ENCODE data around the gene GPC6. TPM values are rescaled to one million over a fixed set of nuclear protein-coding genes. Genes with fewer than 3 reads are reported as not detected.

The GPC6 gene
- total RNA-seq, 1 donor from 2014 or later, result not detected

- Mint-ChIP-seq H3K4me3 (no peak overlapping the region), H3K36me3 (ENCODE audit: low read depth) (no peaks in the 10 kb centered on the region), H3K9me3 (peaks cover 3% of the 10 kb centered on the region), H3K27me3 (no peaks in the 10 kb centered on the region), H3K4me1 (no peaks in the 10 kb centered on the region), H3K27ac (no peak overlapping the region)
- no peak for DNase-seq
- intact Hi-C loops (cut with micrococcal nuclease), result no loop called here
- TF ChIP-seq CTCF (IDR thresholded peaks at IDR 0.05), result no peak
- CTCF ChIA-PET, result no interaction called here
- no peak for ATAC-seq (ENCODE audit: low read depth)
- POLR2A ChIA-PET, result no interaction called here
Observed at GRCh38 chr13:93857126-93857525, 630.5 kb downstream of the GPC6 start.

GRCh38 chr13:93859716-93860115 lies 633.1 kb downstream of the GPC6 start:
- Mint-ChIP-seq H3K4me3 (no peak overlapping the region), H3K27ac (no peak overlapping the region), H3K9me3 (no peaks in the 10 kb centered on the region), H3K27me3 (no peaks in the 10 kb centered on the region), H3K36me3 (ENCODE audit: low read depth) (no peaks in the 10 kb centered on the region), H3K4me1 (no peaks in the 10 kb centered on the region)
- ChIA-PET CTCF (no interaction called here), POLR2A (no interaction called here)
- no peak for TF ChIP-seq CTCF (IDR thresholded peaks at IDR 0.05)
- DNase-seq (no peak), ATAC-seq (ENCODE audit: low read depth) (no peak)
- intact Hi-C loops (cut with micrococcal nuclease), result no loop called here

DNA sequence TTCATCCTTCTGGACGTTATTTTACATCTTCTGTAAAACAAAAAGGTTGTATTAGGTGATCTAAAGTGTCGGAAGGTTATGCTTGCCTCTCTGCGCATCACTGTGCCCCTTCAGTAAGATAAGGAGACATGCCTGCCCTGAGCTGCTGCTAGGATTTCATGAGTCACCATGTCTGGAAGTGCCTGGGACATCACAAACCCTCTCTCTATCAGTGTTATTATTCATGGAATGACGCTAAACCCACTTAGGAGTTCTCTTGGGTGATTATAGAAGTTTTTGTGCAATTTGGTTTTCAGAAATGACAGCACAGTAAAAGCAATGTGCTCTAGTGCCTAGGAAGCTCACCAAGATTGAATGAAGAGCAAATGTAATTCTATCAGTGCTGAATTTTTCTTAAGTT lies 635.2 kb downstream of the GPC6 start:
- intact Hi-C loops (cut with micrococcal nuclease), result no loop called here
- H3K9me3 Mint-ChIP-seq, result no peaks in the 10 kb centered on the region

GRCh38 chr13:93862259-93862658 lies 635.7 kb downstream of the GPC6 start:
- no peaks in the 10 kb centered on the region for H3K4me1 Mint-ChIP-seq
- intact Hi-C loops (cut with micrococcal nuclease), result no loop called here

More for the DNA sequence above, 635.2 kb downstream of the GPC6 start:
- ATAC-seq (ENCODE audit: low read depth), result no peak
- Mint-ChIP-seq H3K27me3 (no peaks in the 10 kb centered on the region), H3K36me3 (ENCODE audit: low read depth) (no peaks in the 10 kb centered on the region), H3K27ac (no peak overlapping the region), H3K4me1 (no peaks in the 10 kb centered on the region), H3K4me3 (no peak overlapping the region)
- ChIA-PET CTCF (no interaction called here), POLR2A (no interaction called here)
- no peak for TF ChIP-seq CTCF (IDR thresholded peaks at IDR 0.05)
- no peak for DNase-seq

DNA sequence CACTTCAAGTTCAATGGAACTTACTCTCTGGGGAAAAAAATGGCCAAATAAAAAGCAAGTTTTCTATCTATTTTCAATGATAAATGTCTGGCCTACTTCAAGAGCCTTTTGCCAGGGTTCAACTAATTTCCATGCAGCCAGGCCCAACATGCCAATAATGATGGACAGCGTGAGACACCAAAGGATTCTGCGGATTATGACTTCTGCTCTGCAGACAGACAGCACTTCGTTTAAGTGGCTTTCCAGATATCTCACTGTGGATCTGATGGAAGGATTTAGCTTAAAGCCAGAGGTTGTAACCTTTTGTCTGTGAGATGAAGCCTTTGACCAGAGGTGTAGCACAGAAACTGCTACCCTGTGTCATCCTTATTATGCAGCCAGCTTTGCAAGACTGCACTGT lies 638.6 kb downstream of the GPC6 start:
- intact Hi-C loops (cut with micrococcal nuclease), result no loop called here
- Mint-ChIP-seq H3K4me3 (no peak overlapping the region), H3K27ac (no peak overlapping the region), H3K27me3 (no peaks in the 10 kb centered on the region), H3K4me1 (no peaks in the 10 kb centered on the region), H3K36me3 (ENCODE audit: low read depth) (no peaks in the 10 kb centered on the region), H3K9me3 (no peaks in the 10 kb centered on the region)
- DNase-seq, result no peak
- no peak for ATAC-seq (ENCODE audit: low read depth)
- ChIA-PET CTCF (no interaction called here), POLR2A (no interaction called here)
- TF ChIP-seq CTCF (IDR thresholded peaks at IDR 0.05), result no peak

More at GRCh38 chr13:93862259-93862658, 635.7 kb downstream of the GPC6 start:
- H3K36me3 Mint-ChIP-seq (ENCODE audit: low read depth), result no peaks in the 10 kb centered on the region
- no peaks in the 10 kb centered on the region for H3K27me3 Mint-ChIP-seq
- no peaks in the 10 kb centered on the region for H3K9me3 Mint-ChIP-seq
- H3K4me3 Mint-ChIP-seq, result no peak overlapping the region
- no peak for TF ChIP-seq CTCF (IDR thresholded peaks at IDR 0.05)
- DNase-seq (no peak), ATAC-seq (ENCODE audit: low read depth) (no peak)
- POLR2A ChIA-PET, result no interaction called here
- CTCF ChIA-PET, result no interaction called here
- H3K27ac Mint-ChIP-seq, result no peak overlapping the region
